ENCODE measurements around the gene GMEB2. TPM values are rescaled to one million over a fixed set of nuclear protein-coding genes. Genes with fewer than 3 reads are reported as not detected.
A peak's percentile ranks its signal among the peaks of the same experiment; 100 is the strongest.
"Not testable (repeated sequence)": the region's sequence is repeated elsewhere in the genome, so short reads cannot be mapped to it uniquely, and the experiment has no call there.

Gene GMEB2
- total RNA-seq, 1 experiment from 2014 or later: 17.0 TPM

DNA sequence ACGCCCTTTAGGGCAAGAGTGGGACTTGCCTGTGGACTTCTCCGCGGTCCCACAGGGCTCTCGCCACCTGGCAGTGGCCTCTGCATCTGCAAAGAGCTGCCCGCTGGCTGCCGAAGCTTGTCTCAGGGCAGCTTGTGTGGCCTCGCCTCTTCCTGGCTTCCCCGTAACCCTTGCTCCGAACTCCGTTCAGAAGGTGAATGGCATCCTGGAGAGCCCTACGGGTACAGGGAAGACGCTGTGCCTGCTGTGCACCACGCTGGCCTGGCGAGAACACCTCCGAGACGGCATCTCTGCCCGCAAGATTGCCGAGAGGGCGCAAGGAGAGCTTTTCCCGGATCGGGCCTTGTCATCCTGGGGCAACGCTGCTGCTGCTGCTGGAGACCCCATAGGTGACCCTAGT is 34.2 kb upstream of the GMEB2 start:
- Histone ChIP-seq H3K4me3 (ENCODE audit: insufficient read depth, low read depth, low read length) (no peak overlapping the region), H3K27me3 (ENCODE audit: control insufficient read depth, insufficient read depth, low read length) (no peaks in the 10 kb centered on the region), H3K36me3 (replicated peaks; ENCODE audit: control insufficient read depth, insufficient read depth, low read length) (peaks cover 2% of the 10 kb centered on the region; the same call in 1 of the 2 replicates)
- no peak for DNase-seq

DNA sequence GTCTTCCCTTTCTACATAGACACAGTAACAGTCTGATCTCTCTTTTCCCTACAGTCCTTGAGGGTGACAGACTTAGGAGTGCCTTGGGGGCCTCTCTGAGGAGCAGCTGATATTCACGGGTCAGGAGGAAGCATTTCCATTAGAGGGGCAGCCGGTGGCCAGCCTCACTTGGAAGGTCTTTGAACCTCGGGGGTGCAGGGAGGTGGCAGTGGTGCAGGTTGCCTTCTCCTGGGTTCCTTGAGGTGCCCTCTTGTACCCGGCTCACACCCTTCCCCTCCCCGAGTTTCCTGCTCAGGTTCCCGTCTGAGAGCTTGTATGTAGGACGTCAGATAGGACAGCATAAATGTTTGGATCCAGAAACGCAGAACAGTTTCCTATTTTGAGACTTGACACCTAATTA is 33.7 kb upstream of the GMEB2 start:
- Histone ChIP-seq H3K27me3 (ENCODE audit: control insufficient read depth, insufficient read depth, low read length) (no peaks in the 10 kb centered on the region), H3K36me3 (replicated peaks; ENCODE audit: control insufficient read depth, insufficient read depth, low read length) (peaks cover 2% of the 10 kb centered on the region; the same call in 1 of the 2 replicates), H3K4me3 (ENCODE audit: insufficient read depth, low read depth, low read length) (no peak overlapping the region)
- no peak for DNase-seq

DNA sequence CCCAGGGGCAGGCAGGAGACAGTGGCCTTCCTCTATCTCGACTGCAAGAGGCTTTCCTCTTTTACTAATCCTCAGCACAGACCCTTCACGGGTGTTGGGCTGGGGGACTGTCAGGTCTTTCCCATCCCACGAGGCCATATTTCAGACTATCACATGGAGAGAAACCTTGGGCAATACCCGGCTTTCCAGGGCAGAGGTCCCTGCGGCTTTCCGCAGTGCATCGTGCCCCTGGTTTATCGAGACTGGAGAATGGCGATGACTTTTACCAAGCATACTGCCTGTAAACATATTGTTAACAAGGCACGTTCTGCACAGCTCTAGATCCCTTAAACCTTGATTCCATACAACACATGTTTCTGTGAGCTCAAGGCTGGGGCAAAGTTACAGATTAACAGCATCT is 33.3 kb upstream of the GMEB2 start:
- H3K27me3 ChIP-seq (ENCODE audit: control insufficient read depth, insufficient read depth, low read length); DNase-seq; H3K4me3 ChIP-seq (ENCODE audit: insufficient read depth, low read depth, low read length); H3K36me3 ChIP-seq (replicated peaks; ENCODE audit: control insufficient read depth, insufficient read depth, low read length): not testable (repeated sequence)

DNA sequence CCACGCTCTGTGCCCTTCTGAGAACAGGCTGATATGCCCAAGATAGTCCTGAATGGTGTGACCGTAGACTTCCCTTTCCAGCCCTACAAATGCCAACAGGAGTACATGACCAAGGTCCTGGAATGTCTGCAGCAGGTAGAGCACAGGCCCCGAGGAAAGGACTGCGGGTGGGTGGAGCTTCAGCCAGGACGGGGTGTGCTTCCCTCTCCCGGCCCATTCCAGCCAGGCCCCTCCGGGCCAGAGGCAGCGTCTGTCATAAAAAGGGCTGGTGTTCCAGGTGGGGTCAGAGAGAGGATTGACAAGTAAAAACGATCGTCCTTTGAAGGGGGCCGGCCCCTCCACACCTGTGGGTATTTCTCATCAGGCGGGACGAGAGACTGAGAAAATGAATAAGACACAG is 32.5 kb upstream of the GMEB2 start:
- peak; percentile 69 for DNase-seq
- H3K4me3 ChIP-seq (ENCODE audit: insufficient read depth, low read depth, low read length): no peak overlapping the region; the same call in 1 of the 2 replicates
- H3K36me3 ChIP-seq (replicated peaks; ENCODE audit: control insufficient read depth, insufficient read depth, low read length): peaks cover 2% of the 10 kb centered on the region; the same call in 1 of the 2 replicates
- no peaks in the 10 kb centered on the region for H3K27me3 ChIP-seq (ENCODE audit: control insufficient read depth, insufficient read depth, low read length)

DNA sequence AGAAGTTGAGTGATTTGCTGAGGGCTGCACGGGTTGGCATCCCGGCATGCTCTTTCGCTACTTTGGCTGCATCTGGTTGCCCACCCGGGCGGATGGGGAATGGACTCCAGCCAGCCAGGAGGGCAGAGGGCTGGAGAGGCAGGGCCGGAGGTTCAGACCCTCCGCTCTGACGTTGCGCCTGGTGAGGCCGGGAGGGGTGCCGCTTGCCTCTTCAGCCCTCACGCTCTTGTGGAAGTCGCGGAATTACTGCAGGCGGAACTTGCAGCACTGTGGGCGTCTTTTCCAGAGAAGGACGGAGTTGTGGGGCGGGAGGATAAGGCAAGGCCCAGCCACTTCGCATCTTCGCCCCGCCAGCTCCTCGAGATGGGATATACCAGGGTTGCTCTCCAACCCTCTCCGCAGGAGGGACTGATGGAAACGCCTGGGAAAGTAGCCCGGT is 31.9 kb upstream of the GMEB2 start:
- no peak for DNase-seq
- peak overlapping the region; percentile 90 for H3K4me3 ChIP-seq (ENCODE audit: insufficient read depth, low read depth, low read length)
- peaks cover 2% of the 10 kb centered on the region; the same call in 1 of the 2 replicates for H3K36me3 ChIP-seq (replicated peaks; ENCODE audit: control insufficient read depth, insufficient read depth, low read length)
- no peaks in the 10 kb centered on the region for H3K27me3 ChIP-seq (ENCODE audit: control insufficient read depth, insufficient read depth, low read length)

DNA sequence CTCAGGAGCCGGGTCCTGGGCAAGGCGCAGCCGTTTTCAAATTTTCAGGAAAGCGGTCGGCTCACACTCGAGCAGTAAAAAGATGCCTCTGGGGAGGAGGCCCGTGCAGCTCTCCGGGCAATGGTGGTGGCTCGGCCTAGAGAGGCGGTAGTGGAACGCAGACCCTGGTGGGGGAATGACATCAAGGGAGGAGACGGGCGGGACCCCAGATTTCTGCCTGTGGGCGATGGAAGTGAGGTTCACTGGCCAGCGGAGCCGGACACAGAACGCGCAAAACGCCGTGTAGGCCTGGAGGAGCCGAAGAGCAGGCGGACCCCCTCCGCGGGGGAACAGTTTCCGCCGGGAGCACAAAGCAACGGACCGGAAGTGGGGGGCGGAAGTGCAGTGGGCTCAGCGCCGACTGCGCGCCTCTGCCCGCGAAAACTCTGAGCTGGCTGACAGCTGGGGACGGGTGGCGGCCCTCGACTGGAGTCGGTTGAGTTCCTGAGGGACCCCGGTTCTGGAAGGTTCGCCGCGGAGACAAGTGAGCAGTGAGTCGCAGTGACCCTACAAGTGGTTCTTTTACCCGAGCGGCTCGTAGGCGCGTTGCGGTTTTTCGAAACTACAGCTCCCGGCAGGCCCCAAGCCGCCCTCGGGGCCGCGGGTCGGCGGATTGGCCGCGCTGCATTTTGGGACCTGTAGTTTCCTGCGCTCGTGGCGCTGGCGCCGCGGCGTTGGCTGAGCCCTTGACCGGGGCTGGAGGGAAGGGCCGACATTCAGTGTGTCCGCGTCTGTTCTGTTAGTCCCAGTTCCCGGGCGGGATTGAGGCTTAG is 31.2 kb upstream of the GMEB2 start, which contains the start of gene RTEL1:
Gene RTEL1, plus strand, starts transcription at position 376 of the 812 bp plus-strand sequence. CDS start 1,091 bp downstream, outside the sequence.
- peak; percentile 99 for DNase-seq
- Histone ChIP-seq H3K4me3 (ENCODE audit: insufficient read depth, low read depth, low read length) (peak within 1 kb of the TSS; percentile 90), H3K27me3 (ENCODE audit: control insufficient read depth, insufficient read depth, low read length) (no peaks in the 10 kb centered on the region), H3K36me3 (replicated peaks; ENCODE audit: control insufficient read depth, insufficient read depth, low read length) (peaks cover 2% of the 10 kb centered on the region; the same call in 1 of the 2 replicates)

DNA sequence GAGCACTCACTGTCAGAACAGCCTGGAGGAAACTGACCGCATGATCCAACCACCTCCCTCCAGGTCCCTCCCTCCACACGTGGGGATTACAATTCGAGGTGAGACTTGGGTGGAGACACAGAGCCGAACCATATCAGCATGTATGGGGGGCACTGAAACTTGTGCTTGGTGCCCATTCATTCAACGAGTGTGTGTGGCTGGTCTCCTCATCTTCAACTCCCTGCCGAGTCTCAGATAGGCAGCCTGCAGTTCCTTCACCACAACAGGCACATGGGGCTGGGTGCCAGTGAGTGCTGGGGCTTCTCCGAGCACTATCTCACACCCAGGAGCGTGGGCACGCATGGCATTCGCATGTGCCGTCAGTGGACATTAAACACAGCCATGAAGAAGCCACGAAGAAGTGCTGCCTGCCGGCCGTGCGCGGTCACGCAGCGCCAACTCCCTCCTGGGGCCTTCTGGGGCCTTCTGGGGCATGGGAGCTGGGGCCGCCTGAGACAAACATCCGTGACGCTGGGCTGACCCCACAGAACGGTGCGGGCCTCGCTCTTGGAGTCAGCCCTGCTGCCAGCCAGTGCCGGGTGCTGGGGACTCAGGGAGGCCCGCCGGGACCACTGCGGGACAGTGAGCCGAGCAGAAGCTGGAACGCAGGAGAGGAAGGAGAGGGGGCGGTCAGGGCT is 30.5 kb upstream of the GMEB2 start:
- Histone ChIP-seq H3K36me3 (replicated peaks; ENCODE audit: control insufficient read depth, insufficient read depth, low read length) (peaks cover 2% of the 10 kb centered on the region; the same call in 1 of the 2 replicates), H3K4me3 (ENCODE audit: insufficient read depth, low read depth, low read length) (peak overlapping the region; percentile 90), H3K27me3 (ENCODE audit: control insufficient read depth, insufficient read depth, low read length) (no peaks in the 10 kb centered on the region; the same call in 1 of the 2 replicates)
- no peak for DNase-seq

DNA sequence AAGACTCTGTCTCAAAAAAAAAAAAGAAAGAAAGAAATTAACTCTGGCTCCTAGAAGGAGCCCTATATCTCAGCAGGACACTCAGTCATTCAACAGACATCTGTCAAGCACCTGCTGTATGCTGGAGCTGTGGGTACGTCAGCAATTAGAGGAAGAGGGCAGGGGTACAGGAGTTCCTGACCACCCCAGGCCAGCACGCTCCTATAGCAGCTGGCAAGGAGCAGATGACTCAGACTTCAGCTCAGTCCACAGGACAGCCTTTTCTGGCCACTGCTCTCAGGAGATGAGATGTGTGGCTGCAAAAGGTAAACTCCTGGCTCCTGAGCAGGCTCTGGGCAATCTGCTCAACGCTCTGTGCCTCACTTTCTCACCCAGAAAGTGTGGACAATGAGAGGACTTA is 29.6 kb upstream of the GMEB2 start:
- Histone ChIP-seq H3K27me3 (ENCODE audit: control insufficient read depth, insufficient read depth, low read length) (peaks cover 8% of the 10 kb centered on the region), H3K36me3 (replicated peaks; ENCODE audit: control insufficient read depth, insufficient read depth, low read length) (peaks cover 2% of the 10 kb centered on the region; the same call in 1 of the 2 replicates), H3K4me3 (ENCODE audit: insufficient read depth, low read depth, low read length) (no peak overlapping the region)
- no peak for DNase-seq

DNA sequence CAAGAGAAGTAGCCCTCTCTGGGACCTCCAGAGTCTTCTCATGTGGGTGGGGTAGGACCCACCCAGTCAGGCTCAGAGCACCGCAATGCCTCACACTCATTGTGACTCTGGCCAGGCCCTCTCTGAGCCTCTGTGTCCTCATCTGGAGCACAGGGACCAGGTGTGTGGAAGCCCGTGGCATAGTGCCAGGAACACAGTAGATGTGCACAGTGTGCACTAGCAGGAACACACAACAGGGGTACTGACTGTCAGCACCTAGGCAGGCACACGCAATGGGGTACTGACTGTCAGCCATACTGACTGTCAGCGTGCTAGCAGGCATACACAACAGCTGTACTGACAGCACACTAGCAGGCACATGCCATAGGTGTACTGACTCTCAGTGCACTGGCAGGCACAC is 28.3 kb upstream of the GMEB2 start:
- no peak for DNase-seq
- peaks cover 12% of the 10 kb centered on the region for H3K27me3 ChIP-seq (ENCODE audit: control insufficient read depth, insufficient read depth, low read length)
- H3K36me3 ChIP-seq (replicated peaks; ENCODE audit: control insufficient read depth, insufficient read depth, low read length): peaks cover 2% of the 10 kb centered on the region; the same call in 1 of the 2 replicates
- H3K4me3 ChIP-seq (ENCODE audit: insufficient read depth, low read depth, low read length): no peak overlapping the region

DNA sequence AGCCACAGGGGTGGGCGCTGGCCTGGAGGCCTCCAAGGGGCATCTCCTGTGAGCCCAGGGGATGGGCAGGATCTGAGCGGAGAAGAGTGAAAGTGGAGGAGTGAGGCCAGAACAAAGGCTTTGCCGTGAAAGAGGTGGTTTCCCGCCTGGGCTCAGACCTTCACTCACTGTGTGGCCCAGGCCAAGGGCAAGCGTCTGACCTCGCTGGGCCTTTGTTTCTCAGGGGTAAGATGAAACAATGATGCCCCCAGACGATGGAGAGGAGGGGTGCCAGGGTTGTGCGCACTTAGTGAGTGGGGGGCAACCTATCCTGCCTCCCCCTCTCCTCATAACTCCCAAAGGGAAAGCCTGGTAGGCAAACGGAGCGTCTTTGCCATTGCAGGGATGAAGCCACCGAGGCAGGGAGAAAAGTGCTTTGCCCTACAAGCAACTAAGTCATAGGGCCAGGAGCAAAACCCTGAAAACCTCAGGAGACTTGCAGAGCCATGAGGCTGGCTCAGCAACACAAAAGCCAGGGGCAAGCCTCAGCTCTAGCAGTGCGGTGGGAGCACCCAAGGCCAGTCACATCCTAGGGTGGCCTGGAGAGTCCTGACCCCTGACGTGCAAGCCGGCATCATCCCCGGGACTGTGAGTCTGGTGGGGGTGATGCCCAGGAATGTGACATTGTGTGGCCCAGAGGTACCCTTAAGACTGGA is 27.2 kb upstream of the GMEB2 start:
- Histone ChIP-seq H3K27me3 (ENCODE audit: control insufficient read depth, insufficient read depth, low read length) (peaks cover 12% of the 10 kb centered on the region), H3K4me3 (ENCODE audit: insufficient read depth, low read depth, low read length) (peak overlapping the region; percentile 64), H3K36me3 (replicated peaks; ENCODE audit: control insufficient read depth, insufficient read depth, low read length) (no peaks in the 10 kb centered on the region)
- DNase-seq: no peak

DNA sequence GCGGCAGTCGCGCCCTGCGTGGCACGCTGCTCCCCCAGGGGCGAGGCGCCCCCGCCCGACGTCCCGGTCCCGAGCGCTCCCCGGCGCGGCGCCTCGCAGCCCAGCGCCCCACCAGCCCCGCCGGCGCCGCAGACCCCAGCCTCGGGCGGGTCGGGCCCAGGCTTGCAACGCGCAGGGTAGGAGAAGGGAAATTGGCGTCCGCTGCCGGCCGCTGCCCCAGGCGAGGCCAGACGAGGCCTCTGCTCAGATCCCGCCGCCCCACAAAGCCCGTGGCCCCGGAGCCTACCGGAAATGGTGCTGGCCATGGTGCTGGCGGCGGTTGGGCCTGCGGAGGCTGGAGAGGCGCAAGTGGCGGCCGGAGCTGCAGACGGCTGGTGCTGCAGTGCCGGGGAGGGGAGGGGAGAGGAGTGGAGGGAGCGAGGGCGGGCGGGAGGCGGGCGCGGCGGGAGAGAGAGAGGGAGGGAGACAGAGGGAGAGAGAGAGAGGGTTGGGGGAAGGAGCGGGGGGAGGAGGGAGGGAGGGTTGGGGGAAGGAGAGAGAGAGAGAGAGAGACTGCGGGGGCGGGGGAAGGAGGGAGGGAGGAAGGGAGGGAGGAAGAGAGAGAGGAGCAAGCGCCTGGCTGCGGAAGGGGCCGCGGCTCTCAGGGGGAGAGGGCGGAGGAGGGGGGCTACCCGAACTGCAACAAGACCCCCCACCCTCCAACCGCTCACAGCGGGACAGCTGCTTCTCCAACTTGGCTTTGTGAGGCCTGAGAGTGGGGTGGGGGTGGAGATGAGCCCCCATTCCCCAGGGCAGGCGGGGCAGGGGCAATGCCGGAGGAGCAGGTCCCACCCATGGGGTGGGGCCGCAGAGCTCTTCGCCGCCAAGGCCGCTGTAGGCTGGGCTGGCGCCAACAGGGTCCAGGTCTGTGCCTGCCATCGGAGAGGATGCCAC is 26.4 kb upstream of the GMEB2 start, which contains the start of gene STMN3:
Gene STMN3, minus strand, starts transcription at position 384 of the 933 bp plus-strand sequence. Its CDS starts 79 bp downstream, at position 305.
- peak; percentile 95 for DNase-seq
- Histone ChIP-seq H3K27me3 (ENCODE audit: control insufficient read depth, insufficient read depth, low read length) (peaks cover 12% of the 10 kb centered on the region), H3K36me3 (replicated peaks; ENCODE audit: control insufficient read depth, insufficient read depth, low read length) (no peaks in the 10 kb centered on the region), H3K4me3 (ENCODE audit: insufficient read depth, low read depth, low read length) (peak within 1 kb of the TSS; percentile 64)

DNA sequence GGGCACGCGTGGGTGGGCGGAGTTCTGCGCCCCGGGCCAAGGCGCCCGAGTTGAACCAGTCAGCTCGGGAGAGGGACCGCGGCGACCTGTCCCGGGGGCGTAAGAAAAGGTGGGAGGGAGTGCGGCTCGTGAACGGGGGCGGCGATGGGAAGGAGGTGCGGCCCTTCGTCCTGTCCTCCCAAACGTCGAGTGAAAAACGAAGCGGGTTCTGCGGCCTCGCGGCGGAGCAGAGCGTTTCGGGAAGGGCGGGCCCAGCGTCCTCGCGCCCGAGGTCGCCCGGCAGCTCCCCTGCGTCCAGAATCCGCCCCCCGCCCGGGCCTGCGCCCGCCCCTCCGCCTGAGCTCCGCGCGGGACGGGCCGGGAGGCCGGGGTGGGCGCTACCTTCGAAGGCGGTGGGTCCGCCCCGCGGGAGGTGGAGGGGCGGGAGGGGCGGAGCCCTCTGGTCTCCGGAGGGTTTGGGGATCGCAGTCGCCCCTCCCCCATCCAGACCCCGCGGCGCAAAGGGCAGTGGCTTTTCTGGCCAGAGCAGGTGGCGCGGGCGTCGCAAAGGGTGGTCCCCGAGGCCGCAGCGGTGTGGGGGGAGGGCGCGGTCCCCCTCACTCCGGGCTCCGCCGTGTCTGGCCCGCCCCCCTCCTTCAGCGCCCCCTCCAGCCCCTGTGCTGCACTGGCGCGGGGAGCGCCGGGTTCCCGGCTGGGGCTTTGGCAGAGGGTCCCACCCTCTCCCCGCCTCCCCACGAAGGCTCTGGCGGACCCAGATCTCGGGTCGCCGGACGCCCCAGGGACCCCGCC is 25.5 kb upstream of the GMEB2 start:
- Histone ChIP-seq H3K27me3 (ENCODE audit: control insufficient read depth, insufficient read depth, low read length) (peaks cover 12% of the 10 kb centered on the region), H3K36me3 (replicated peaks; ENCODE audit: control insufficient read depth, insufficient read depth, low read length) (no peaks in the 10 kb centered on the region), H3K4me3 (ENCODE audit: insufficient read depth, low read depth, low read length) (peak overlapping the region; percentile 56)
- DNase-seq: peak; percentile 87

DNA sequence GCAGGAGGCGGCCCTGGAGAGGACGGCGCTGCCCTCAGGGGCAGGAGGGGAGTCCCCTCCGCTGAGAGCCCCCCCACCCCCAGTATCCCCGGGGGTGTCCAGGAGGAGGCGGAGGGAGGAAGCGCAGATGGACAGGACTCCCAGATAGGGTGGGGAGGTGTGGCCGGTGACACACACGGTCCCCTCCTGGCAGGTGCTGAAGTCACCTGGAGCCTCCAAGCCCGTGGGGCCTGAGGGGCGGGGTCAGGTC is 25.0 kb upstream of the GMEB2 start:
- DNase-seq: peak; percentile 68
- H3K36me3 ChIP-seq (replicated peaks; ENCODE audit: control insufficient read depth, insufficient read depth, low read length): no peaks in the 10 kb centered on the region
- peak overlapping the region; percentile 56 for H3K4me3 ChIP-seq (ENCODE audit: insufficient read depth, low read depth, low read length)
- peaks cover 12% of the 10 kb centered on the region for H3K27me3 ChIP-seq (ENCODE audit: control insufficient read depth, insufficient read depth, low read length)
